H1 (cell line): Measurements from ENCODE around the gene NR3C2. TPM values are rescaled to one million over a fixed set of nuclear protein-coding genes. Genes with fewer than 3 reads are reported as not detected.

Source experiments
- CTCF ChIA-PET: fragments of 300-600 bp; sonication (Branson Sonifier 250); formaldehyde crosslinking; loops from one replicate; lab custom pipeline; 2021; ENCODE audit not compliant: partially characterized antibody; lab: Charles Lee
- POLR2A ChIA-PET: fragments of 300-600 bp; sonication (Branson Sonifier 250); formaldehyde crosslinking; loops from one replicate; lab custom pipeline; 2021; ENCODE audit warnings: inconsistent platforms; ENCODE audit not compliant: partially characterized antibody; lab: Charles Lee
- DNase-seq, 2 experiments: peaks; one replicate each; pipeline versions ENCODE4 v3.0.0 to v3.0.0-alpha.2; 2010 to 2022; ENCODE audit warnings: low spot score in 2 of 2, low read depth in 1 of 2, mixed read lengths in 1 of 2
- FAIRE-seq: peaks from 2 replicates; lab custom pipeline; 2011; peaks lifted over from hg19 to GRCh38; lab: Jason Lieb, UNC
- H2AFZ ChIP-seq: 2 replicates; pipeline ENCODE4 v1.8.1; 2012; ENCODE audit warnings: low read length, inconsistent platforms
- H2AK5ac ChIP-seq: 2 replicates; pipeline ENCODE4 v1.6.1; 2013; ENCODE audit warnings: low read depth, low read length
- H2BK120ac ChIP-seq: replicated peaks from 2 replicates; pipeline ENCODE3; 2013; ENCODE audit warnings: low read depth, low read length, inconsistent platforms
- H2BK12ac ChIP-seq: 2 replicates; pipeline ENCODE4 v1.6.1; 2013; ENCODE audit warnings: low read depth, low read length
- H2BK15ac ChIP-seq: 2 replicates; pipeline ENCODE4 v1.6.1; 2013; ENCODE audit warnings: low read length
- H2BK20ac ChIP-seq: 2 replicates; pipeline ENCODE4 v1.6.1; 2013; ENCODE audit warnings: low read length
- H2BK5ac ChIP-seq: 2 replicates; pipeline ENCODE4 v1.6.1; 2013; ENCODE audit warnings: low read depth, low read length
- H3K14ac ChIP-seq: 2 replicates; pipeline ENCODE4 v1.6.1; 2013; ENCODE audit warnings: inconsistent platforms; ENCODE audit not compliant: insufficient read length
- H3K18ac ChIP-seq: 2 replicates; pipeline ENCODE4 v1.6.1; 2013; ENCODE audit warnings: low read length; ENCODE audit errors: extremely low read depth
- H3K23ac ChIP-seq: 2 replicates; pipeline ENCODE4 v1.6.1; 2013; ENCODE audit warnings: inconsistent platforms; ENCODE audit not compliant: insufficient read length
- H3K23me2 ChIP-seq: 2 replicates; pipeline ENCODE4 v1.6.1; 2013; ENCODE audit warnings: low read depth, low read length
- H3K27ac ChIP-seq: 2 replicates; pipeline ENCODE4 v1.6.1; 2011; ENCODE audit warnings: low read depth, low read length, inconsistent platforms
- H3K27me3 ChIP-seq, 4 experiments: replicated peaks in 1 of 4; 1 replicate in 1 of 4; 2 replicates in 3 of 4; pipeline versions ENCODE4 v1.6.1 to v1.8.1; 2011 to 2013; ENCODE audit warnings: low read length in 3 of 4, mild to moderate bottlenecking in 3 of 4, inconsistent platforms in 2 of 4, mixed read lengths in 2 of 4, moderate library complexity in 1 of 4; ENCODE audit not compliant: control insufficient read depth in 3 of 4, insufficient read depth in 3 of 4; ENCODE audit errors: extremely low read depth in 1 of 4
- H3K36me3 ChIP-seq, 4 experiments: 2 replicates each; pipeline versions ENCODE4 v1.6.1 to v1.8.1; 2011 to 2013; ENCODE audit warnings: mild to moderate bottlenecking in 4 of 4, low read length in 3 of 4, moderate library complexity in 2 of 4, control low read depth in 1 of 4, inconsistent platforms in 1 of 4; ENCODE audit not compliant: insufficient read depth in 4 of 4, control insufficient read depth in 2 of 4
- H3K4ac ChIP-seq: replicated peaks from 2 replicates; pipeline ENCODE3; 2013; ENCODE audit warnings: low read length, low read depth, mixed read lengths, inconsistent platforms; ENCODE audit not compliant: insufficient read length
- H3K4me1 ChIP-seq, 4 experiments: replicated peaks in 1 of 4; 1 replicate in 1 of 4; 2 replicates in 3 of 4; pipeline versions ENCODE4 v1.6.1 to v1.8.1; 2011 to 2013; ENCODE audit warnings: low read length in 3 of 4, inconsistent platforms in 2 of 4, mixed read lengths in 1 of 4; ENCODE audit not compliant: insufficient read depth in 4 of 4, control insufficient read depth in 3 of 4
- H3K4me2 ChIP-seq, 2 experiments: 2 replicates each; pipeline versions ENCODE4 v1.6.1 to v1.8.1; 2011 to 2013; ENCODE audit warnings: low read depth in 2 of 2, low read length in 2 of 2, control low read depth in 1 of 2, inconsistent platforms in 1 of 2, mild to moderate bottlenecking in 1 of 2; ENCODE audit not compliant: insufficient read depth in 1 of 2
- H3K4me3 ChIP-seq, 4 experiments: fragments of 200-600, 300-600 bp in 1 of 4; sonication (generic), shearing (Covaris generic), sonication (Bioruptor Twin) in 1 of 4; 2 replicates each; pipeline versions ENCODE4 v1.5.1 to v1.8.1; 2011 to 2016; ENCODE audit warnings: low read length in 4 of 4, low read depth in 3 of 4, control low read depth in 2 of 4, inconsistent platforms in 2 of 4, mild to moderate bottlenecking in 2 of 4, mixed read lengths in 1 of 4, moderate library complexity in 1 of 4; ENCODE audit not compliant: insufficient read depth in 2 of 4; ENCODE audit errors: extremely low read depth in 1 of 4
- H3K56ac ChIP-seq: replicated peaks from 2 replicates; pipeline ENCODE3; 2013; ENCODE audit warnings: low read depth, mild to moderate bottlenecking, mixed read lengths, low read length, inconsistent platforms; ENCODE audit not compliant: insufficient read length
- H3K79me1 ChIP-seq: 2 replicates; pipeline ENCODE4 v1.6.1; 2013; ENCODE audit warnings: low read depth, low read length, control low read depth
- H3K79me2 ChIP-seq, 2 experiments: 2 replicates each; pipeline versions ENCODE4 v1.6.1 to v1.8.1; 2012 to 2013; ENCODE audit warnings: low read length in 2 of 2, mild to moderate bottlenecking in 2 of 2, inconsistent platforms in 1 of 2; ENCODE audit not compliant: insufficient read depth in 2 of 2, control insufficient read depth in 1 of 2
- H3K9ac ChIP-seq, 4 experiments: replicated peaks in 1 of 4; 1 replicate in 1 of 4; 2 replicates in 3 of 4; pipeline versions ENCODE4 v1.6.1 to v1.8.1; 2011 to 2013; ENCODE audit warnings: low read depth in 3 of 4, low read length in 3 of 4, control low read depth in 2 of 4, mild to moderate bottlenecking in 2 of 4, moderate library complexity in 2 of 4, inconsistent platforms in 1 of 4; ENCODE audit errors: extremely low read depth in 1 of 4
- H3K9me3 ChIP-seq, 2 experiments: 2 replicates each; pipeline versions ENCODE4 v1.6.1 to v1.8.1; 2012 to 2013; ENCODE audit warnings: mild to moderate bottlenecking in 2 of 2, moderate library complexity in 2 of 2, control low read depth in 1 of 2, inconsistent platforms in 1 of 2, low read depth in 1 of 2, low read length in 1 of 2, mixed read lengths in 1 of 2; ENCODE audit not compliant: insufficient read depth in 2 of 2
- H4K20me1 ChIP-seq, 2 experiments: replicated peaks in 1 of 2; 2 replicates each; pipeline versions ENCODE3 to v1.8.1; 2011 to 2013; ENCODE audit warnings: inconsistent platforms in 2 of 2, low read length in 2 of 2, mild to moderate bottlenecking in 1 of 2; ENCODE audit not compliant: insufficient read depth in 2 of 2, control insufficient read depth in 1 of 2
- H4K5ac ChIP-seq: 2 replicates; pipeline ENCODE4 v1.6.1; 2013; ENCODE audit warnings: low read length, low read depth, mixed read lengths, inconsistent platforms; ENCODE audit not compliant: insufficient read length
- H4K8ac ChIP-seq: 2 replicates; pipeline ENCODE4 v1.8.0; 2013; ENCODE audit warnings: mild to moderate bottlenecking, moderate library complexity, low read length, inconsistent platforms; ENCODE audit not compliant: insufficient read depth; ENCODE audit errors: extremely low read depth
- H4K91ac ChIP-seq: replicated peaks from 2 replicates; pipeline ENCODE3; 2013; ENCODE audit warnings: low read length, mixed read lengths, inconsistent platforms; ENCODE audit not compliant: insufficient read length
- ASH2L ChIP-seq: fragments of 200-600, 300-600 bp; sonication (generic); IDR thresholded peaks from one replicate; pipeline ENCODE4 v1.7.1; 2017; ENCODE audit warnings: low read length
- ATF3 ChIP-seq: IDR thresholded peaks from 2 replicates; pipeline ENCODE4 v1.6.1; 2011; ENCODE audit warnings: low read depth, mild to moderate bottlenecking, low read length; ENCODE audit not compliant: insufficient read depth
- CHD2 ChIP-seq: IDR thresholded peaks from 2 replicates; pipeline ENCODE4 v1.6.1; 2012; ENCODE audit warnings: low read length, improper control_type of control experiment
- CTBP2 ChIP-seq: IDR thresholded peaks from 2 replicates; pipeline ENCODE4 v1.7.0; 2011; ENCODE audit warnings: borderline replicate concordance, mild to moderate bottlenecking, moderate library complexity, mixed read lengths, low read length; ENCODE audit not compliant: insufficient read depth, insufficient read length
- EZH2 ChIP-seq: fragments of 200-600 bp; sonication (generic); IDR thresholded peaks from 2 replicates; pipeline ENCODE4 v1.7.1; 2012; ENCODE audit warnings: low read depth, mild to moderate bottlenecking, moderate library complexity, low read length, inconsistent platforms; ENCODE audit not compliant: severe bottlenecking
- KDM4A ChIP-seq: IDR thresholded peaks from one replicate; pipeline ENCODE4 v1.7.1; 2012; ENCODE audit warnings: low read depth, mild to moderate bottlenecking, moderate library complexity, low read length, inconsistent platforms; ENCODE audit not compliant: severe bottlenecking
- MAFK ChIP-seq: IDR thresholded peaks from 2 replicates; pipeline ENCODE4 v1.6.1; 2012; ENCODE audit warnings: low read depth, mild to moderate bottlenecking, improper control_type of control experiment, low read length
- NRF1 ChIP-seq: IDR thresholded peaks from 2 replicates; pipeline ENCODE4 v1.6.1; 2011; ENCODE audit warnings: mild to moderate bottlenecking, low read depth, low read length, improper control_type of control experiment
- RAD21 ChIP-seq, 2 experiments: IDR thresholded peaks in 1 of 2; conservative IDR thresholded peaks in 1 of 2; 2 replicates each; pipeline ENCODE4 v1.6.1; 2011; ENCODE audit warnings: low read depth in 2 of 2, low read length in 2 of 2, improper control_type of control experiment in 1 of 2, inconsistent platforms in 1 of 2, mild to moderate bottlenecking in 1 of 2, moderate library complexity in 1 of 2
- SUZ12 ChIP-seq: fragments of 200-600 bp; sonication (generic); IDR thresholded peaks from 2 replicates; pipeline ENCODE4 v1.6.1; 2012; ENCODE audit warnings: mild to moderate bottlenecking, inconsistent platforms, low read length, moderate library complexity, mixed read lengths
- TAF1 ChIP-seq: IDR thresholded peaks from 2 replicates; pipeline ENCODE4 v1.6.1; 2011; ENCODE audit warnings: mild to moderate bottlenecking, low read depth, low read length
- WGBS, 2 experiments: shearing (Covaris generic) in 1 of 2; methylation state at CpG; one replicate each; pipeline versions ENCODE4 v1.1.6 to v1.1.7; 2013 to 2015; ENCODE audit warnings: low lambda C conversion rate in 2 of 2, mixed read lengths in 2 of 2, inconsistent platforms in 1 of 2, low coverage in 1 of 2, missing lambda C conversion rate in 1 of 2; ENCODE audit not compliant: insufficient replicate concordance in 2 of 2, insufficient coverage in 1 of 2, insufficient read length in 1 of 2; ENCODE audit errors: extremely low coverage in 1 of 2, missing lambda C conversion rate in 1 of 2; 5-methylcytosine and 5-hydroxymethylcytosine counted together
- polyA plus RNA-seq, 7 experiments: library from polyadenylated mRNA; depleted of rRNA in 3 of 7; stranded (reverse) in 5 of 7; unstranded in 2 of 7; fragments of >200 nt in 5 of 7; fragments of 200-250 nt in 2 of 7; gene quantifications; 1 replicate in 5 of 7; 2 replicates in 1 of 7; 4 replicates in 1 of 7; pipeline versions ENCODE4 v1.2.1 to v1.2.3, GENCODE V29; 2011 to 2013; ENCODE audit warnings: missing spikeins in 2 of 7, mixed read lengths in 2 of 7
- total RNA-seq: library from RNA; stranded (reverse); fragmentation: NEBNext Ultra II Directional; extraction: Animal tissue kit (Norgen Biotek cat#: 25700); gene quantifications from 2 replicates; pipeline ENCODE4 v1.2.1, GENCODE V29; 2021

The NR3C2 gene
- total and polyA plus RNA-seq, 2 of the 8 experiments (the other 6 are each of a cell fraction or from before 2014, with no cell fraction given): 0.80 to 3.9 TPM

- Histone ChIP-seq H3K27ac (no peak overlapping the region), H3K56ac (no peak overlapping the region), H2AK5ac (no peak overlapping the region), H3K36me3 (no peaks in the 10 kb centered on the region), H3K4me1 (no peaks in the 10 kb centered on the region), H3K4ac (no peak overlapping the region), H4K8ac (no peak overlapping the region), H2BK5ac (no peak overlapping the region), H2BK12ac (no peak overlapping the region), H2AFZ (no peak overlapping the region), H3K23me2 (no peaks in the 10 kb centered on the region), H3K14ac (no peak overlapping the region), H3K9me3 (no peaks in the 10 kb centered on the region), H3K9ac (no peak overlapping the region), H2BK15ac (no peak overlapping the region), H3K27me3 (no peaks in the 10 kb centered on the region), H3K4me2 (no peak overlapping the region), H4K91ac (no peak overlapping the region), H3K79me1 (no peaks in the 10 kb centered on the region), H3K79me2 (no peaks in the 10 kb centered on the region), H4K20me1 (no peaks in the 10 kb centered on the region), H2BK20ac (no peak overlapping the region), H4K5ac (no peak overlapping the region), H3K23ac (no peak overlapping the region), H3K4me3 (no peak overlapping the region), H3K18ac (no peak overlapping the region), H2BK120ac (no peak overlapping the region)
- TF ChIP-seq NRF1 (no peak), CTBP2 (no peak), CHD2 (no peak), ATF3 (no peak), MAFK (no peak), ASH2L (no peak), KDM4A (no peak), SUZ12 (no peak), RAD21 (IDR thresholded peaks at IDR 0.05 in 1 of 2, conservative IDR thresholded peaks at IDR 0.05 in 1 of 2; ENCODE audit: low read depth in 2 of 2, low read length in 2 of 2) (no peak), EZH2 (no peak), TAF1 (no peak)
- WGBS, 2 experiments: 89% methylated on average over 1 of the region's 1 CpG; no CpG with 5 or more reads in 1 of the 2 experiments
- FAIRE-seq (no peak), DNase-seq (no peak)
- ChIA-PET POLR2A (no interaction called here), CTCF (interaction anchor here (0.7 to 0.9 kb wide), 2 partner anchors 9 to 78 kb away, joined by 3 read pairs; no protein-coding TSS in a partner anchor)
Observed at GRCh38 chr4:148395771-148396170, 46.4 kb downstream of the NR3C2 start.
